ENCODE data around the gene EIF5B. TPM values are rescaled to one million over a fixed set of nuclear protein-coding genes. Genes with fewer than 3 reads are reported as not detected.

The EIF5B gene
- total and polyA plus RNA-seq, 2 of the 4 experiments (the other 2 are of a cell fraction) = 19.7 to 21.8 TPM

GRCh38 chr2:99374747-99375146 lies 37.6 kb downstream of the EIF5B start:
- H2AFZ ChIP-seq (replicated peaks; ENCODE audit: low read length, poor library complexity) = no peak overlapping the region
- H3K79me1 ChIP-seq (ENCODE audit: low read depth in 1 of 2, low read length in 2 of 2) = peaks cover 0 to 6% of the 10 kb centered on the region in 2 experiments; a peak in 1 of 4 replicates
- no peak overlapping the region for H3K18ac ChIP-seq (ENCODE audit: low read depth, low read length)
- no peak overlapping the region for H3K14ac ChIP-seq (replicated peaks; ENCODE audit: low read depth, low read length)
- no peak overlapping the region for H2BK20ac ChIP-seq (ENCODE audit: low read depth, low read length)
- H3K4me1 ChIP-seq (ENCODE audit: control insufficient read depth, insufficient read depth, low read length) = no peaks in the 10 kb centered on the region
- no peaks in the 10 kb centered on the region for H4K20me1 ChIP-seq (ENCODE audit: insufficient read depth, low read length)
- H3K4me3 ChIP-seq (ENCODE audit: insufficient read depth, low read depth, low read length) = no peak overlapping the region
- no peak overlapping the region for H3K27ac ChIP-seq (ENCODE audit: insufficient read depth, low read length)
- H4K5ac ChIP-seq (ENCODE audit: low read depth, low read length) = no peak overlapping the region
- H2BK120ac ChIP-seq (ENCODE audit: low read depth, low read length) = no peak overlapping the region
- H3K56ac ChIP-seq (ENCODE audit: extremely low read depth, insufficient read depth, low read length) = no peak overlapping the region
- dilution Hi-C loops (cut with HindIII; ENCODE audit: low sequenced_read_pairs, unreplicated experiment) = no loop called here
- no peak overlapping the region for H2BK15ac ChIP-seq (ENCODE audit: low read depth, low read length)
- H4K8ac ChIP-seq (ENCODE audit: low read depth in 2 of 2, low read length in 2 of 2) = no peak overlapping the region
- no TSS peak for BruUV-seq (replicated peaks)
- 0 out of 2 replicates have a peak, but pooled peaks cover 3% of the 10 kb centered on the region for H3K9me1 ChIP-seq (ENCODE audit: insufficient read depth, low read length)
- no peak overlapping the region for H2BK5ac ChIP-seq (ENCODE audit: low read depth, low read length, poor library complexity, severe bottlenecking)
- H3K36me3 ChIP-seq (ENCODE audit: control insufficient read depth, insufficient read depth, low read length) = peaks cover 30% of the 10 kb centered on the region
- ChIA-PET POLR2A (ENCODE audit: unreplicated experiment) (no interaction called here), CTCF (no interaction called here)
- DNase-seq (no peak), ATAC-seq (ENCODE audit: low read depth) (no peak)
- H2AK9ac ChIP-seq (replicated peaks; ENCODE audit: low read depth, low read length, poor library complexity) = no peak overlapping the region
- H3K27me3 ChIP-seq (ENCODE audit: control insufficient read depth, insufficient read depth, low read length) = no peaks in the 10 kb centered on the region
- TF ChIP-seq MAFK (IDR thresholded peaks at IDR 0.05; ENCODE audit: low read depth, low read length) (no peak), MAZ (IDR thresholded peaks at IDR 0.05; ENCODE audit: borderline replicate concordance, low read depth, low read length) (no peak), RCOR1 (IDR thresholded peaks at IDR 0.05; ENCODE audit: insufficient replicate concordance, low read length) (no peak), POLR2A (IDR thresholded peaks at IDR 0.05; ENCODE audit: low read depth, low read length) (no peak), NFE2L2 (IDR thresholded peaks at IDR 0.05; ENCODE audit: low read depth, low read length) (no peak), CTCF (conservative IDR thresholded peaks at IDR 0.05; ENCODE audit: low read depth, low read length) (no peak), USF2 (IDR thresholded peaks at IDR 0.05; ENCODE audit: low read depth, low read length) (no peak), ELK1 (IDR thresholded peaks at IDR 0.05; ENCODE audit: borderline replicate concordance, low read depth, low read length) (no peak), MXI1 (IDR thresholded peaks at IDR 0.05; ENCODE audit: borderline replicate concordance, low read depth, low read length) (no peak), CEBPB (IDR thresholded peaks at IDR 0.05; ENCODE audit: low read depth, low read length) (no peak), SMC3 (IDR thresholded peaks at IDR 0.05; ENCODE audit: low read depth, low read length) (no peak), CHD1 (IDR thresholded peaks at IDR 0.05; ENCODE audit: low read depth, low read length) (no peak), RFX5 (IDR thresholded peaks at IDR 0.05; ENCODE audit: low read depth, low read length) (no peak)
- no peak overlapping the region for H3K9ac ChIP-seq (ENCODE audit: low read depth, low read length)
- no peak overlapping the region for H4K91ac ChIP-seq (ENCODE audit: insufficient read depth, low read depth, low read length)
- in situ Hi-C loops (cut with MboI; ENCODE audit: low sequenced_read_pairs) = no loop called here
- intact Hi-C loops (cut with micrococcal nuclease) = no loop called here
- no peak overlapping the region for H3K23ac ChIP-seq (ENCODE audit: low read depth, low read length)
- H3K4me2 ChIP-seq (ENCODE audit: low read depth, low read length) = no peak overlapping the region
- peaks cover 2% of the 10 kb centered on the region; the same call in 1 of the 2 replicates for H3K9me3 ChIP-seq (ENCODE audit: control insufficient read depth, insufficient read depth, low read length)
- no peak overlapping the region for H2AK5ac ChIP-seq (ENCODE audit: low read depth, low read length)
- H3K4ac ChIP-seq (ENCODE audit: low read depth, low read length) = no peak overlapping the region
